Stimulated activated naive CD8-positive, alpha-beta T cell treated with anti-CD3 and anti-CD28 coated beads, Interleukin-15, Interleukin-2, amounts not matched to agents 100 ng/mL and 50 ng/mL, for 24 hours (primary cell): ENCODE measurements around the gene GAREM1.

ENCODE experiments used
- H3K27ac Mint-ChIP-seq: one replicate; pipeline ENCODE4 v1.8.0; 2021; ENCODE audit warnings: mild to moderate bottlenecking, mixed read lengths
- H3K27me3 Mint-ChIP-seq: one replicate; pipeline ENCODE4 v1.8.0; 2021; ENCODE audit warnings: mixed read lengths
- H3K36me3 Mint-ChIP-seq: one replicate; pipeline ENCODE4 v1.8.0; 2021; ENCODE audit warnings: low read depth, mixed read lengths
- H3K4me1 Mint-ChIP-seq: one replicate; pipeline ENCODE4 v1.8.0; 2021; ENCODE audit warnings: low read depth, mixed read lengths
- H3K4me3 Mint-ChIP-seq: one replicate; pipeline ENCODE4 v1.8.0; 2021; ENCODE audit warnings: mild to moderate bottlenecking, mixed read lengths
- H3K9me3 Mint-ChIP-seq: one replicate; pipeline ENCODE4 v1.8.0; 2021; ENCODE audit warnings: mixed read lengths

The GAREM1 gene

DNA sequence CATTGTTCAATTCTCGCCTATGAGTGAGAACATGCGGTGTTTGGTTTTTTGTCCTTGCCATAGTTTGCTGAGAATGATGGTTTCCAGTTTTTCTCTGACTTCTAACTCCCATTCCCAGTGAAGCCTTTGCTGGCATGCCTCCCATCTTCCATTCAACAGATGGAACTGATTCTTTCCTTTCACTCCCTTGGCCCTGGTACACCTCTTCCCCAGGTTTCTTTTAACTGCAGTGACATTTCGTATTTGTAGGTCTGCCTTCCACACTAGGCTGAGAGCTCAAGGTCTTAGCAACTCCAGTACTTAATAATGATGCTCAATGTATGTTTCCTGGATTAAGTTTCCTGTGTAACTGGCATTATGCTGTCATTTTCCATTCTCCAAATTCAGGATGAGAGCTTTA lies 48.5 kb downstream of the GAREM1 start:
- Mint-ChIP-seq H3K4me1 (no peaks in the 10 kb centered on the region), H3K4me3 (no peak overlapping the region), H3K9me3 (no peaks in the 10 kb centered on the region)

DNA sequence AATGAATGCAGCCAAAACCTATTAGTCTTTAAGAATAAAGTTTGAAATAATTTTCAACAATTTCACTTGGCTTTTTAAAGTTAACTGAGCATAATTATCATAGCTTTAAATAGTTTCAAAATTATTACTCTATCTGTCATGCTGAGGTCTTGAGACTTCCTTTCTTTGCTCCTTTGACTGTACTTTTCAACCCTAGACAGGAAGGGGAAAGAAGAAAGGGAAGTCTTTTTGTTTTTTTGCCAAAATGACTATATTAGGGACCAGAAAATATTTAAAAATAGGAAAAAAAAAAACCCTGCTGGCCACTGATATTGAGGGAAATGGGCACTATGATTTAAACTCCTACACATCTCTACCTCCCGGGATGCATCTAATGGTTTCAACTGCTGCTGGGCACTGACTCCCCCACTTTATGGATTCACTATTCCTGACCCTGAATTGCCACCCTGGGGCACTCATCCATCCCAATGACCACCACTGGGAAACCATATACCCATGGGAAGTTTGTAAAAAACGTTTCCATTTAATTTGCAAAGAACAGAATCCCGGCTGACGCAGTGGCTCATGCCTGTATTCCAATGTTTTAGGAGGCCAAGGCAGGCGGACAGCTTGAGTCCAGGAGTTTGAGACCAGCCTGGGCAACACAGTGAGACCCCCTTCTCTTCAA lies 50.5 kb downstream of the GAREM1 start:
- Mint-ChIP-seq H3K27me3 (peaks cover 5% of the 10 kb centered on the region), H3K9me3 (no peaks in the 10 kb centered on the region), H3K27ac (no peak overlapping the region), H3K36me3 (no peaks in the 10 kb centered on the region), H3K4me1 (no peaks in the 10 kb centered on the region), H3K4me3 (no peak overlapping the region)

More for the DNA sequence above, 48.5 kb downstream of the GAREM1 start:
- Mint-ChIP-seq H3K27ac (no peak overlapping the region), H3K36me3 (no peaks in the 10 kb centered on the region), H3K27me3 (peaks cover 5% of the 10 kb centered on the region)

- H3K4me3 Mint-ChIP-seq, result no peak overlapping the region
- H3K27ac Mint-ChIP-seq, result no peak overlapping the region
- H3K9me3 Mint-ChIP-seq, result no peaks in the 10 kb centered on the region
- H3K4me1 Mint-ChIP-seq, result no peaks in the 10 kb centered on the region
- peaks cover 13% of the 10 kb centered on the region for H3K27me3 Mint-ChIP-seq
- H3K36me3 Mint-ChIP-seq, result no peaks in the 10 kb centered on the region
Observed at GRCh38 chr18:32418148-32418547, 52.5 kb downstream of the GAREM1 start.

DNA sequence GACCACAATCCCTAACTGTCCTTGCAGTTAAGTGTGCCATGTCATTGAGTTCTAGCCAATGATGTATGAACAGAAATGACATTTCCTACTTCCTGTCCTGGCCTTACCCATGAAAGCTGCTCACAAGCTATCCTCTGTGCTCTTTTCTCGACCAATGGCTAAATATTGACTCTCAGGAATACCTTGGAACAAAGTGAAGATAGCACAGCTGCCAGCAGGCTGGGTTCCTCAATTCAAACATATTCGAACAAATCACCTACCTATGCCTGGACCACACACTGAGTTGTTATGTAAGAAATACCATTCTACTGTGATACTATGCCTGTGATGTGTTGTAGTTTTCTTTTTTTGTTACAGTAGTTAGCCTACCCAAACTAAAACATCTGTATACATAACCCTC lies 65.1 kb downstream of the GAREM1 start:
- Mint-ChIP-seq H3K36me3 (no peaks in the 10 kb centered on the region), H3K9me3 (no peaks in the 10 kb centered on the region), H3K4me3 (no peak overlapping the region), H3K4me1 (no peaks in the 10 kb centered on the region), H3K27me3 (peaks cover 9% of the 10 kb centered on the region), H3K27ac (no peak overlapping the region)

DNA sequence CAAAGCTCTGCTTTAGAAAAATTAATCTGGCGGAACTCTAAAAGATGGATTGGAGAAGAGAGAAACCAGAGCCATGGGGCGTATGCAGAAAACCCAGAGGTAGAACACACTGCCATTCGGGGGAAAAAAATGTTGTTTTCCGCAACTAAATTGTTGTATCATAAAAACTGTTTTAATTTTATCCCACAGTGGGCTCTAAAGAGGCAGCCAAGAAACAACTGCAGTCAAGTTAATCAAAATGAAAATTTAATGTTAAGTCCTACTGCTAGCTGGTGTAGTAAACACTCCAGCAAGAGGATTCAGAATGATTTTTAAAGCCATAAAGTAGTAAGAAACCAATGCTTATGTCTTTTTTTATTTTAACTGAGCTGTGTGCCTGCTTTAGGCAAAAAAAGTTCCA lies 69.1 kb downstream of the GAREM1 start:
- Mint-ChIP-seq H3K27me3 (peaks cover 8% of the 10 kb centered on the region), H3K4me3 (no peak overlapping the region)

DNA sequence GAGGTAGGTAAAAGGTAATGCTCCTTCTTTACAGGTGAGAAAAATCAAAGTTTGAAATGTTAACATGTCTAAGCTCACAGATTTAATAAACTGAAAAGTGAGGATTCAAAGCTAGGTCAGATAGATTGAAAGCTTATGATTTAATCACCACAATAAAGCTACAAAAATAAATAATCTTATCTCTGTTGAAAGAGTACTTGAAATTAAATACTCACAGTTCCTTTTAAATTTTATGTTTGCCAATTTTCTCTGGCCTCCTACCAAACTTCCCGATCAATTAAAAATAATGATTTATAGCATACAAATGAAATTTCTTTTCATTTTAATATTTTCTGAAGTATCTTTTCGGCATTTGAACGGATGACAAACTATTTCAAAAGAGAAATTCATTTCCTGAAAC lies 77.3 kb downstream of the GAREM1 start:
- Mint-ChIP-seq H3K27me3 (peaks cover 11% of the 10 kb centered on the region), H3K4me1 (no peaks in the 10 kb centered on the region), H3K36me3 (no peaks in the 10 kb centered on the region), H3K27ac (no peak overlapping the region), H3K9me3 (peaks cover 4% of the 10 kb centered on the region), H3K4me3 (no peak overlapping the region)

More for the DNA sequence above, 69.1 kb downstream of the GAREM1 start:
- Mint-ChIP-seq H3K36me3 (no peaks in the 10 kb centered on the region), H3K27ac (no peak overlapping the region), H3K4me1 (no peaks in the 10 kb centered on the region), H3K9me3 (no peaks in the 10 kb centered on the region)

DNA sequence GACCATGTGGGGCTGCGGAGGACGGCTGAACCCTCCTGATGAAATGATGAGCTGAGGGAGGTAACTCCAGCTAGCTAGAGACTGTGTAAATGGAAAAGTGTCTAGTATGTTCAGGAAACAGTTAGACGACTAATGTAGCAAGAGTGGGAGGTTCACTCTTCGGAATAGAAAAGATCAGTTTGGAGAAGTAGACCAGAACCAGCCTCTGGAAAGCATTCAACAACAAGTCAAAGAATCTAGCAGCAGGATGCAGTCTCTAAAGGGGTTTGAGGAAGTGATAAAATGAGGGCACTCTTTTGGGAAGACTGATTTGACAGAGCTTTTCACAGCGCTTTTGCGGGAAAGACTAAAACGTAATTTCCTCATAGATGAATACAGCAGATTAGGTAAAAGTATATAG lies 79.6 kb downstream of the GAREM1 start:
- Mint-ChIP-seq H3K36me3 (no peaks in the 10 kb centered on the region), H3K27ac (no peak overlapping the region), H3K27me3 (peaks cover 17% of the 10 kb centered on the region), H3K4me1 (no peaks in the 10 kb centered on the region), H3K9me3 (no peaks in the 10 kb centered on the region), H3K4me3 (no peak overlapping the region)

DNA sequence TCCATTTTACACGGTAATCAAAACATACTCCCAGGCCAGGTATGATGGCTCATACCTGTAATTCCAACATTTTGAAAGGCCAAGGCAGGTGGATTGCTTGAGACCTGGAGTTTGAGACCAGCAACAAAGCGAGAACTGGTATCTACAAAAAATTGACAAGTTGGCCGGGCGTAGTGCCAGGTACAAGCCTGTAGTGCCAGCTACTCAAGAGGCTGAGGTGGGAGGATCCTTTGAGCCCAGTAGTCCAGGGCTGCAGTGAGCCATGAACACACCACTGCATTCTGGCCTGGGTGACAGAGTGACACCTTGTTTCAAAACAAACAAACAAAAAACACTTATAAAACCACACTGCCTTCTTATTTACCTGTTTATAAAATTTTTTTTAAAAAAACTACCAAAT lies 80.8 kb downstream of the GAREM1 start:
- Mint-ChIP-seq H3K4me1 (no peaks in the 10 kb centered on the region), H3K27me3 (peaks cover 11% of the 10 kb centered on the region), H3K27ac (no peak overlapping the region), H3K9me3 (no peaks in the 10 kb centered on the region), H3K36me3 (no peaks in the 10 kb centered on the region), H3K4me3 (no peak overlapping the region)

GRCh38 chr18:32389191-32389590 lies 81.5 kb downstream of the GAREM1 start:
- Mint-ChIP-seq H3K4me1 (no peaks in the 10 kb centered on the region), H3K4me3 (no peak overlapping the region), H3K9me3 (no peaks in the 10 kb centered on the region), H3K27ac (no peak overlapping the region), H3K36me3 (no peaks in the 10 kb centered on the region), H3K27me3 (peaks cover 16% of the 10 kb centered on the region)

- no peak overlapping the region for H3K27ac Mint-ChIP-seq
- H3K36me3 Mint-ChIP-seq, result no peaks in the 10 kb centered on the region
- H3K27me3 Mint-ChIP-seq, result peaks cover 16% of the 10 kb centered on the region
- no peaks in the 10 kb centered on the region for H3K9me3 Mint-ChIP-seq
- no peaks in the 10 kb centered on the region for H3K4me1 Mint-ChIP-seq
- H3K4me3 Mint-ChIP-seq, result no peak overlapping the region
Observed at GRCh38 chr18:32386471-32386870, 84.2 kb downstream of the GAREM1 start.

- H3K27me3 Mint-ChIP-seq, result peaks cover 10% of the 10 kb centered on the region
Observed at GRCh38 chr18:32383050-32383819, 87.4 kb downstream of the GAREM1 start.

DNA sequence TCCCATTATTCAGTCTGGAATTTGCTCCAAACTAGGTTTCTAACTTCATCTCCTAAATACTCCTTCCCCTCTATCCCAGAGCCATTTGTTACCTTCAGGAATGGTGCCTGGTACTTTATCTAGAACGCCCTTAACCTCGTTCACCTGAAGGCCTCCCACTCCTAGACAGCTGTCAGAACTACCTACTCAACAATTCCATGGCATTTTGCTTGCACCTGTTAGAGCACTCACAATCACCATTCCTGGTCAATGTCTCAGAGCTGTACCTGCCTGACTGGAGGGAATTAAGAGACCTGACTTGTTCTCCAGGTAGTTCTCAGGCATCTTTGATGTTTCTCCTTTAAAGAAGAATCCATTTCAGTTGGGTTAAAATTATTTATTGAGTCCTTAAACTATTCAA lies 88.9 kb downstream of the GAREM1 start:
- H3K4me1 Mint-ChIP-seq, result no peaks in the 10 kb centered on the region
- no peaks in the 10 kb centered on the region for H3K9me3 Mint-ChIP-seq
- H3K27me3 Mint-ChIP-seq, result peaks cover 5% of the 10 kb centered on the region
- no peaks in the 10 kb centered on the region for H3K36me3 Mint-ChIP-seq
- H3K27ac Mint-ChIP-seq, result no peak overlapping the region
- H3K4me3 Mint-ChIP-seq, result no peak overlapping the region

More at GRCh38 chr18:32383050-32383819, 87.4 kb downstream of the GAREM1 start:
- no peaks in the 10 kb centered on the region for H3K36me3 Mint-ChIP-seq
- no peaks in the 10 kb centered on the region for H3K4me1 Mint-ChIP-seq
- no peak overlapping the region for H3K27ac Mint-ChIP-seq
- no peak overlapping the region for H3K4me3 Mint-ChIP-seq
- H3K9me3 Mint-ChIP-seq, result no peaks in the 10 kb centered on the region

DNA sequence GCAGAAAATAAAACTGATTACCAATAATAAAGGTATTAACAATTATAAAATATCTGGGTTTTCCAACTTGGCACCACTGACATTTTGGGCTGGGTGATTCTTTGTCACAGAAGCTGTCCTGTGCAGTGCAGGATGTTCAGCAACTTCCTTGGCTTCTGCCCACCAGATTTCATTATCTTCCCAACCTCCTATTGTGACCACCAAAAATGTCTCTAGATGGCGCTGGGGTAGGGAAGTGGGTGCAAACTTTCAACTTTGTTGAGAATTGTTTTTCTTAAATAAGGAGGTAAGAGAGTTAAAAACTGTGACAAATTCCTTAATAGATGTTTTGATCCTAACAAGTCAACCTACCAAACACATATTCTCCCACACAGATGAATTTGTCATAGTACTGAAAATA lies 90.1 kb downstream of the GAREM1 start:
- H3K27ac Mint-ChIP-seq, result no peak overlapping the region
- H3K4me3 Mint-ChIP-seq, result no peak overlapping the region
- no peaks in the 10 kb centered on the region for H3K36me3 Mint-ChIP-seq
- no peaks in the 10 kb centered on the region for H3K4me1 Mint-ChIP-seq
- peaks cover 5% of the 10 kb centered on the region for H3K27me3 Mint-ChIP-seq
- H3K9me3 Mint-ChIP-seq, result no peaks in the 10 kb centered on the region

GRCh38 chr18:32379891-32380290 lies 90.8 kb downstream of the GAREM1 start:
- Mint-ChIP-seq H3K27me3 (peaks cover 5% of the 10 kb centered on the region), H3K4me3 (no peak overlapping the region), H3K27ac (no peak overlapping the region), H3K9me3 (no peaks in the 10 kb centered on the region), H3K4me1 (no peaks in the 10 kb centered on the region), H3K36me3 (no peaks in the 10 kb centered on the region)

DNA sequence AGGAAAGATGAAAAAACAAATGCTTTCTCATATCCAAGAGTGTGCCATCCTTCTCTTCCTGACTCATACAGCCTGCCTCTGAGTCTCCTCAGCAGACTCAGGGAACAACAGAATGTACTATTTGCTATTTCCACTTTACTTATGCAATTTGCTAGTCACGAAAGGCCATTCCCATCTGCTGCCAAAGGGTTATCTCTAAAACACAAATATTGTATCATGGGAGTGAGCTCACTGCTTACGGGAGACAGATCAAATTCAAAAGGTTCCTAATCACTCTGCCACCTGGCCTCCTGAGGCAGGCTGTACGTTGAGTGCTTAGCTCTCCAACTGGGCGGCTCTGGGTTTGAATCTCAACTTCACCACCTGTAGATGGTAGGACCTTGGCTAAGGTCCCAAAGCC lies 92.0 kb downstream of the GAREM1 start:
- H3K4me3 Mint-ChIP-seq, result no peak overlapping the region
- H3K9me3 Mint-ChIP-seq, result no peaks in the 10 kb centered on the region
- no peaks in the 10 kb centered on the region for H3K4me1 Mint-ChIP-seq
- H3K27ac Mint-ChIP-seq, result no peak overlapping the region
- no peaks in the 10 kb centered on the region for H3K36me3 Mint-ChIP-seq
- peaks cover 5% of the 10 kb centered on the region for H3K27me3 Mint-ChIP-seq

GRCh38 chr18:32373995-32374394 lies 96.7 kb downstream of the GAREM1 start:
- H3K9me3 Mint-ChIP-seq, result no peaks in the 10 kb centered on the region
- peaks cover 5% of the 10 kb centered on the region for H3K27me3 Mint-ChIP-seq
- H3K4me1 Mint-ChIP-seq, result no peaks in the 10 kb centered on the region
- H3K27ac Mint-ChIP-seq, result no peak overlapping the region
- H3K36me3 Mint-ChIP-seq, result no peaks in the 10 kb centered on the region
- H3K4me3 Mint-ChIP-seq, result no peak overlapping the region
